Glutamatergic neuron (in vitro differentiated cells): Measurements from ENCODE around the gene SRMS. TPM values are rescaled to one million over a fixed set of nuclear protein-coding genes. Genes with fewer than 3 reads are reported as not detected.

Source experiments
- DNase-seq: peaks from one replicate; pipeline ENCODE4 v3.0.0; 2022
- H3K27ac Mint-ChIP-seq: one replicate; pipeline ENCODE4 v1.8.0; 2020; ENCODE audit warnings: mild to moderate bottlenecking, mixed read lengths, inconsistent platforms; ENCODE audit not compliant: unreplicated experiment
- H3K27me3 Mint-ChIP-seq: one replicate; pipeline ENCODE4 v1.8.0; 2020; ENCODE audit warnings: mild to moderate bottlenecking, moderate library complexity, mixed read lengths, inconsistent platforms; ENCODE audit not compliant: unreplicated experiment
- H3K36me3 Mint-ChIP-seq: one replicate; pipeline ENCODE4 v1.8.0; 2020; ENCODE audit warnings: mild to moderate bottlenecking, mixed read lengths, inconsistent platforms; ENCODE audit not compliant: unreplicated experiment
- H3K4me1 Mint-ChIP-seq: one replicate; pipeline ENCODE4 v1.8.0; 2020; ENCODE audit warnings: mild to moderate bottlenecking, low read depth, mixed read lengths, inconsistent platforms; ENCODE audit not compliant: unreplicated experiment
- H3K4me3 Mint-ChIP-seq: one replicate; pipeline ENCODE4 v1.8.0; 2020; ENCODE audit warnings: mild to moderate bottlenecking, mixed read lengths, inconsistent platforms; ENCODE audit not compliant: unreplicated experiment
- H3K9me3 Mint-ChIP-seq: one replicate; pipeline ENCODE4 v1.8.0; 2020; ENCODE audit warnings: mild to moderate bottlenecking, moderate library complexity, mixed read lengths, inconsistent platforms; ENCODE audit not compliant: unreplicated experiment
- CTCF ChIP-seq: fragments of 200-600 bp; sonication (generic); IDR thresholded peaks from one replicate; pipeline ENCODE4 v1.5.0; 2021; ENCODE audit not compliant: partially characterized antibody, unreplicated experiment
- total RNA-seq: library from RNA; stranded (reverse); fragmentation: NEBNext Ultra II Directional; extraction: Animal tissue kit (Norgen Biotek cat#: 25700); gene quantifications from one replicate; pipeline ENCODE4 v1.2.1, GENCODE V29; 2021; ENCODE audit not compliant: unreplicated experiment

Gene SRMS
- total RNA-seq, 1 donor from 2014 or later: not detected

GRCh38 chr20:63536241-63536977, 11.1 kb downstream of the SRMS start:
- DNase-seq: peak; percentile 52
- Mint-ChIP-seq H3K4me1 (peaks cover 8% of the 10 kb centered on the region), H3K36me3 (no peaks in the 10 kb centered on the region), H3K9me3 (peaks cover 6% of the 10 kb centered on the region), H3K27ac (peak overlapping the region; percentile 72), H3K27me3 (peaks cover 7% of the 10 kb centered on the region), H3K4me3 (no peak overlapping the region)
- no peak for TF ChIP-seq CTCF

- no peaks in the 10 kb centered on the region for H3K36me3 Mint-ChIP-seq
Measured at GRCh38 chr20:63534831-63535651, 12.5 kb downstream of the SRMS start.

GRCh38 chr20:63534427-63534830, 13.1 kb downstream of the SRMS start:
- Mint-ChIP-seq H3K27me3 (peaks cover 7% of the 10 kb centered on the region), H3K27ac (no peak overlapping the region), H3K4me3 (no peak overlapping the region), H3K4me1 (peaks cover 8% of the 10 kb centered on the region), H3K9me3 (peaks cover 4% of the 10 kb centered on the region), H3K36me3 (no peaks in the 10 kb centered on the region)
- peak; percentile 15 for DNase-seq
- no peak for TF ChIP-seq CTCF

More at GRCh38 chr20:63534831-63535651, 12.5 kb downstream of the SRMS start:
- H3K4me3 Mint-ChIP-seq: no peak overlapping the region
- peaks cover 8% of the 10 kb centered on the region for H3K4me1 Mint-ChIP-seq
- no peak overlapping the region for H3K27ac Mint-ChIP-seq
- DNase-seq: peak; percentile 40
- no peak for TF ChIP-seq CTCF
- H3K27me3 Mint-ChIP-seq: peaks cover 7% of the 10 kb centered on the region
- peaks cover 4% of the 10 kb centered on the region for H3K9me3 Mint-ChIP-seq

- H3K9me3 Mint-ChIP-seq: peaks cover 4% of the 10 kb centered on the region
- TF ChIP-seq CTCF: no peak
- H3K4me3 Mint-ChIP-seq: no peak overlapping the region
- peaks cover 11% of the 10 kb centered on the region for H3K4me1 Mint-ChIP-seq
- DNase-seq: peak; percentile 27
- no peaks in the 10 kb centered on the region for H3K36me3 Mint-ChIP-seq
- peaks cover 7% of the 10 kb centered on the region for H3K27me3 Mint-ChIP-seq
- no peak overlapping the region for H3K27ac Mint-ChIP-seq
Measured at GRCh38 chr20:63533871-63534393, 13.6 kb downstream of the SRMS start.
